GM21737 (cell line): Measurements from ENCODE around the gene KAT2A.

ENCODE experiments used
- ATAC-seq: cut with Tn5 transposase; IDR thresholded peaks from one replicate; pipeline ENCODE4 v1.9.1; 2021; ENCODE audit warnings: mild to moderate bottlenecking, moderate library complexity; ENCODE audit not compliant: unreplicated experiment

Gene KAT2A

DNA sequence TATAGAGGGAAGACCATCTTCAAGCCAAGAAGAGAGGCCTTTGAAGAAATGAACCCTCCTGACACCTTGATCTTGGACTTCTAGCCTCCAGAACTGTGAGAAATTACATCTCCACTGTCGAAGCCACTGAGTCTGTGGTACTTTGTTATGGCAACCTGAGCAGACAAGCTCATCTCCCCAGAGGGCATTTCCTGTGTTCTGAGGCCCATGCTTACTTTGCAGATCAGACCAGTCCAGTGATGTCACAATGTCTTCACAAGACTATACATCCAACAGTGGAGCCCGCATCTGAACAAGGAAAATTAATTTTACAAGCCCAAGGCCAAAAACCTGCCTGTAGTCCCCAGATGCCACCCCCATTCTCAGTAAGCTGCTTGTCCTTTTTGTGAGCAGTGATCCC lies 56.0 kb downstream of the KAT2A start:
- ATAC-seq, result no peak
